Hematopoietic multipotent progenitor cell treated with erythropoietin and hydrocortisone succinate and interleukin-3 and kit ligand, for 17 days (in vitro differentiated cells): ENCODE measurements around the gene RAB7B.
"Not testable (repeated sequence)": the region's sequence is repeated elsewhere in the genome, so short reads cannot be mapped to it uniquely, and the experiment has no call there.

Experiments
- DNase-seq: peaks from one replicate; pipeline ENCODE4 v3.0.0-alpha.2; 2015; ENCODE audit warnings: low spot score

RAB7B gene, protein sequence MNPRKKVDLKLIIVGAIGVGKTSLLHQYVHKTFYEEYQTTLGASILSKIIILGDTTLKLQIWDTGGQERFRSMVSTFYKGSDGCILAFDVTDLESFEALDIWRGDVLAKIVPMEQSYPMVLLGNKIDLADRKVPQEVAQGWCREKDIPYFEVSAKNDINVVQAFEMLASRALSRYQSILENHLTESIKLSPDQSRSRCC

DNA sequence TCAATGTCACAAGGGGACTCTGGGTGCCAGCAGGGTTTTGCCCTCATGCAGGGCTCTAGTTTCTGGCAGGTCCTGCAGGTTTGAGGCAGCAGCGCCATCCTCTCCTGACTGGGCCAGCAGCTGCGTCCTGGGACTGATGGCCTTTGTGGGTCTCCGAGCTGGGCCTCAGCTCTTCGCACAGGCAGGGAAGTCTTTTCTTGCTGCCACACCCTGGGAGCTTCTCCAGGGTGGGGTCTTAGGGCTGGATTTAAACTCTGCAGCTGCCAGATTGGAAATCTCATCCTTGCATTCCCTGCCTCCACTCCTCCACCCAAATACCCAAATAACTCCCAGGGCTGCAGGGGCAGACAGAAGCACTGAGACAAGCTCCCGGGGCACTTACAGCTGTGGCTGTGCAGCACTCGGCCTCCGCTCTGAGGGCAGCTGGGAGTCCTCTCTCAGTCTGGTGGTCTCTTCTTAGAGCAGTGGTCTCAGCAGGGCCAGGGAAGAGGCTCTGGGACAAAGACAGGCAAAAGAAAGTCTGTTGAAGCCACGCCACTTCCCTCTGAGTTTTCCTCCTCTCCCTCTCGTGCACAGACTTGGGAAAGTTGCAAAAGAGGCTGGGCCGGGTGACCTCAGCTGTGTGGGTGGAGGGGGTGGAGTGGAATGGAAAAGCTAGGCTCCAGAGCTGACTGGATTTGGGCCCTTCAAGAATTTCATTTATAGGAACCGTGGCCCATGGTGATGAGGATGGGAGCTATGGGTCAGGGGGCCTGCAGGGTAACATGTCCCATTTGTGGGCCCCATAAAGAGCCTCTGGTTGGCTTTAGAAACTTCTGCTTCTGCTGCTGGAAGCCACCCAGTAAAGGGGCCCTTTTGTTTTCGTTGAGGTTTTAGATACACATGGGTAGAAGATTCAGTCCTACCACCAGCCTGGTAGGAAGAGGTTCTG is at the start of gene RAB7B:
TSS of gene RAB7B (minus strand) at position 525 of the 931 bp plus-strand sequence. CDS start 9,260 bp downstream, outside the sequence.
- no peak for DNase-seq

DNA sequence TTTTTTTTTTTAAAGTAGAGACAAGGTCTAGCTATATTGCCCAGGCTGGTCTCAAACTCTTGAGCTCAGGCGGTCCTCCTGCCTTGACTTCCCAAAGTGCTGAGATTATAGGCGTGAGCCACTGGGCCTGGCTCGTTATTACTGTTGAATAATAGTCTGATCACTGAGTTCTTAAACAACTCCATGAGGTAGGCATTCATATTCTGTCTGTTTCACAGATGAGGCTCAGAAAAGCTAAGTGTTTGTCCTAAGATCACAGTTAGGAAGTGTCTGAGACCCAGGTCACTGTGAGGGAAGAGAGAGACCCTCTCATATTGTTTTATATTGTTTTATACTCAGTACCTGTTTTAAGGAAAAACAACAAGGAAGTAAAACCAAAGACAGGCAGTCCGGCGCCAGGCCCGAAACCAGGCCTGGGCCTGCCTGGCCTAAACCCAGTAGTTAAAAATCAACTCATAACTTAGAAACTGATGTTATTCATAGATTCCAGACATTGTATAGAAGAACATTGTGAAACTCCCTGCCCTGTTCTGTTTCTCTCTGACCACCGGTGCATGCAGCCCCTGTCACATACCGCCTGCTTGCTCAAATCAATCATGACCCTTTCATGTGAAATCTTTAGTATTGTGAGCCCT is 49.2 kb upstream of the RAB7B start:
- DNase-seq = not testable (repeated sequence)

DNA sequence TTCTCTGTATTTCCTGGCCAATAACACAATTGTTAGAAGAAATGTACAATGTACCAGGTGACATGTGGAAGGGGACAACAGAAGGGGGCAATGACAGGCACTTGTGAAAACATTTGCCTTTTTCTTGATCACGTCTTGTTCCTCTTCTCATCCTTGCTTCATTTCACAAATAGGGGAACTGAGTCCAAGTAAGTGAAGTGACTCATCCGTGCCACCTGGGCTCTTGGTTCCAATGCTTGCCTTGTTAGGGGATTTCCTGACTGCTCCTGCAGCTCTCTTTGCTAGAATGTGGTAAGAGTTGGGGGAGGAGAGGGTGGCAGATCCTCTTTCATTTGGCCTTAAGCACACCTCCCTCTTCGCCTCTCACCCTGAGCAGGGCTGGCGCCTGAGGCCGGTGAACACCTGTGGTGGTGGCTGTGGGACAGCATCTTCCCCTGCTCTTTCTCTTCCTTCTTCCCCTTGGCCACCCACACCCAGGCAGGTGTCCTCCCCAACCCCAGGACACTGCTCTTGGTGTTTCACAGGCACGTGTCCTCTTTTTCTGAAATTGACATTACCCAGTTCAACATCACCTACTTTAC is 47.5 kb upstream of the RAB7B start:
- no peak for DNase-seq

DNA sequence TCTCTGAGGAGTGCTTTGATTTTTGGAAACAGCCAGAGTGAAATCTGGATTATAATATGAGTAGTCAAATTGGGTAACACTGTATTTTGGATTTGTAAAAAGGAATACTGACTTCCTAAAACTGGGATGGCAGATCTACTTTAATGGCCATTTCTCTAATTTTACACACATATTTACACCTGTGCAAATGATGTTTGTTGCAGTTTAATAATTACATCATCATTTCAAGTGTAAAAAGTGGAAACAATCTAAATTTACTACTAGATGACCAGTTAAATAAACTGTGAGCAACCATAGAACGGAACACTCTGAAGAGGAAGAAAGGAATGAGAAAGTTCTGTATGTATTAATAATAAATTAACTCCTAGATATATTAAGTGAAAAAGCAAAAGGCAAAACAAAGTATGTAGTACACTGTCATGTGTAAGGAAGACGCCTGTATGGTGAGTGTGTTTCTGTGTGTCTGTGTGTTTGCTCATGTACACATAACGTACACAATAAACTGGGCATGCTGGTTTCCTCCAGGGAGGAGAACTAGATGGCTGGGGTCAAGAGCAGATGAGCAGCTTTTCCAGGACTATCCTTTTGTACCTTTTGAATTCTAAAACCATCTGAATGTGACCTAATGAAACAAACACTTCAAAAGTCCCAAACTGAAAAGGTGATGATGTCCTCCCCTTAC is 46.9 kb upstream of the RAB7B start:
- no peak for DNase-seq

DNA sequence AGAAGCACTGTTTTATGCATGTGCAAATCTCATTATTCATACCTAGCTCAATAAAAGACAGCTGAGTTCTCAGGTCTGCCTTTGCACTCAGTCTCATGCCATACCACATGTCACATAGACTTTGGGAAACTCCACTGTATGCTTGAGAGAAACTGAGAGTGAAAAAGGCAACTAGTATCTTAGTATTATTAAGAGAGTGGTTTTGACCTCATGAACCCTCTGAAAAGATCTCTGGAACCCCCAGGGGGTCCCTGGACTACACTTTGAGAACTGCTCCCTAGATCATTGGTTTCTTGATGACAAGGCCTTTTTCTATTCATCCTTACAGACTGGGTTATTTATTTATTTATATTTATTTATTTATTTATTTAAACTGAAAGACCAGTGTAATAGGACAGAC is 46.1 kb upstream of the RAB7B start:
- DNase-seq = no peak

DNA sequence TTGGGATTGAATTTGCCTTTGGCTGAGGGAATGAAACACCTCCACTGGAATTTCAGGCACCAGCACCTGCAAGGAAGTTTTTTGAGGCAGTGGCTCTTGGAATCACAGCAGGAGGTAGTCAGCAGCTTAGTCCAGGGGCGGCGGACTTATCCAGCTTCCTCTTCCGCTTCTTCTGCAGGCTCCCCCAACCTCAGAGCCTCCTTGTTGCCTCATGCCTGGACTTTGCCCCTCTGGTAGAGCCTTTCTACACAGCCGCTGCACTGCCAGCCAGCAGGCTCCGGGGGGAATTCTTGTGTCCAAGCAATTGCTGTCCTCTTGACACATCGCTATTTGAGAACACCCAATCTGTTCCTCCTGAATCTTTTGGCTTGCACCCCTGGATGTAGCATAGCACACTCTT is 45.4 kb upstream of the RAB7B start:
- no peak for DNase-seq

DNA sequence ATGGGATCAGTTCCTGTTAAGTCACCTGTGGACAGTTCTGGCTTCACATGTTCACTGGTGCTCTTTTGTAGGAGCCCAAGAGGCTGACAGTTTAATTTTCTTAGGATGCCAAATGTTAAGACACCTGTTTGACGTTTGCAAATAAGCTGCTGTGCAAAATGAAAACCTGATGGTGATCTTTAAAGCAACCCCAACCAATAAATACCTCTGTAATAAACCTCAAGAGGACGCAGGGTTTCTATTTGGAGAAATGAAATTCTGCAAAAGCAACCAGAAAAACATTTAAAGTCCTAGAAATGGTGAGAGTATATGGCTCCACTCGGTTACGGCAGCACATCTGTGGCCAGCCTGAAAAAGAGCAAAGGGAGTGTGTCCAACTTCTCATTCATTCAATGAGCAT is 44.1 kb upstream of the RAB7B start:
- no peak for DNase-seq

DNA sequence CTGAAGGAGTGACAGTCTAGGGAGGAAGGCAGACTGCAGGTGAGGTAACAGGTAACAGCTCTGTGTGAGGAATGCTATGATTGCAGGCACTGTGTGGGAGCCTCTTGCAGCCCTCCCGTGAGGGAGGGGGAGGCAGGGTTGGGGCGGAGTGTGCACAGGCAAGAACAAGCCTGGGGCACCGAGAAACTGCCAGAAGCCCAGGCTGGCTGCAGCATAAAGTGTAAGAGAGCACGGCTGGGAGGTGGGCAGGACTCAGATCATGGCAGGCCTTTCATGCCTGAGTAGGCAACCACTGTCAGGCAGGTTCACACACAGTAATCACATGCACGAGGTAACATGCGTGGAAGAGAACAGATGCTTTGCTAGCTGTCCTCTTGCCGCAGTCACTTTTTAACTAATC is 38.4 kb upstream of the RAB7B start:
- no peak for DNase-seq

DNA sequence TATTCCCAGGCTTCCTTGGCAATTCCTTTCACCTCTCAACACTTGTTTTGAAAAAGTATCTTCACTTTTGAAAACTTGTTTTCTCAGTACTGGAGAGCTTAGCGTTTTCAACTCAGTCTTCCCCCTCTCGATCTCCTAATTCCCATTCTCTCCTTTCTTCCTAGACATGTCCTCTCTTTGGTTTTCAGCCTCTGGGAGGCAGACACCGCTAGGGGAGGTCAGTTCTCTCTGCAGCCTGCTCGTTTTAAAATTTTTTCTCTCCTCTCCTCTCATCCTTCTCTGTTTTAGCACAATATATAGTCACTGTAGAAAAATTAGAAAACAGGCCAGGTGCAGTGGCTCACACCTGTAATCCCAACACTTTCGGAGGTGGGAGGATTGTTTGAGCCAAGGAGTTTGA is 37.1 kb upstream of the RAB7B start:
- no peak for DNase-seq

DNA sequence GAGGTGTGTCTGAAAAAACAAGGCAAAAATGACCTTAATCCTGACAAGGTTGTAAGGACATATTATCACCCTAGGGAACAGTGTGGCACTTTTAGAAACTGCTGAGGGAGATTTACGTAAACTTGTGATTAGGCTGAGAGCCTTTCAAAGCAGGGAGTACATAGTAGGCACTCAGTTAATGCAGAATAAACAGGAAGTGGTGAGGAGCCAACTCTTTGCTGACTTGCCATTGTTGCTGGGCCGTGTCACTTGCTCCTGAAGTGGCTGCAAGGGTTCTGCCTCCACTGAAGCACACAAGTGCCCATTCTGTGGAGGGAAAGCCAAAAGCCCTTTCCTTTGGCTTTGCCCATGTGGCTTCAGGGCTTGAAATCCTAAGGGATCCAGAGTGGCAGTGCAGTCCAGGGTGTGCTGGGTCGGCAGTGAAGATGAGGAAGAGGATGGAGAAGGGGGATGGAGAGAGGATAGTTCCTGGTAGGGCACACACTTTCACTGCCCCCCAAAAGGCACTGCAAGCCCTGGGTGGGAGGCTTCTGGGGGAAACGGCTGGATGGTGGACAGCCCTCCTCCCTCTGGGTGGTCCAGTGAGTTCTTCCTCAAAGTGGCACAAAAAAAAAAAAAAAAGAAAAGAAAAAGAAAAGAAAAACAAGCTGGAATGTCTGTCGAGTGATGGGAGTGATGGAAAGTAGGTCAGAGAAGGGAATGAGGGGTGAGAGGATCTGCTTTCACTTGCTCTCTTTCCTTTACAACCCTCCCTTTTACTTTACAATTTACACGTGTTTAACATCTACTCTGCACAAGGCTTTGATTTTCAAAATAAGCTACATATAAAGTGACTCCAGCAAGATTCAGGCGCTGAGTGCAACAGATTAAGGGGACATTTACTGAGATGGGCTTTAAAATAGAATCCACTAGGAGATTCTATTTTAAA is 36.1 kb upstream of the RAB7B start:
- DNase-seq = no peak

DNA sequence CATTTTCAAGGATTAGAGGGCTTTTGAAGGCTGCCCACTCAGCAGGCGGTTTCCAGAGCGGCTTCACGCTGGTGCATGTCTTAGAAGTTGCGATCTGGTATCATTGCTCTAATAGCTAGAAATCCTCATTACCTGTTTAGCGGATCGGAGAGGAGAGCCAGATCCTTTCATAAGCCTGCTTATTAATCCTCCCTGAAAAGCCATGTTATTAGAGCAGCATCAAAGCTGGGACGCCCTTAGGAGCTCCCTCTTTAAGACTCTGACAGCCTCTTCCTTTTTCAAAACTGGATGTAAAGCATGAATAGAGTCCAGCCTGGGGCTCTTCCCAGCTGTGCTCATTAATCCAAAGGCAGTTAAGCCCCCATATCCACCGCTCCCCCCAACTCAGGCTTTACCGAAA is 34.4 kb upstream of the RAB7B start:
- DNase-seq = no peak

DNA sequence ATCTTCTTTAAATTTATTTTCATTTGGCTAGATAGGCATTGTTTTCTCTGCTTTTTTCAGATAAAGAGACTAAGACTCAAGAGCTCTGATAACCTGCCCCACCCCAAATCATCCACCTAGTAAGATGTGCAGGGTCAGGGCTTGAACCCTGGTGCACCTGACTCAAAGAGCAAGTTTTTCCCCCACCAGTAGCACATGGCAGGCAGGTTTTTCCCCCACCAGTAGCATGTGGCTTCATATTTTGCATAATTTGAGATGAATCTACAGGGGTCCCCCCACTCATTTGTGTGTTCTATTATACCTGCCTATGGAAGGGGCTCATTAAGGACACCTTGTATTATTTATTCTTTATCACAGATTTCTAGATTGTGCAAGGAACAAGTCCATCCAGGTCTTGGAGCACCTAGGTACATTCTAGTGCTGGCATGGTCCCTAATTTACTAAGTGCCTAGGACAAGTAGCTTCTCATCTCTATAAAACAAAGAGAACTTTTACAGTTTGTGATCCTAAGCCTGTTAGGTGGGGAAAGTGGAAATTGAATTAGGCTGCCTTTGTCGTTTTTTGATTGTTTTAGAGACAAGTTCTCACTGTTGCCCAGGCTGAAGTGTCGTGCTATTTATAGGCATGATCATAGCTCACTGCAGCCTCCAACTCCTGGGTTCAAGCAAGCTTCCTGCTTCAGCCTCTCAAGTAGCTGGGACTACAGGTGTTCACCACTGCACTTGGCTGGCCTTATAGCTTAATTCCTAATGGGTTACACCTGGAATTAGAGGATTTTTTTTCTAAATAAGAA is 33.7 kb upstream of the RAB7B start:
- DNase-seq = no peak

DNA sequence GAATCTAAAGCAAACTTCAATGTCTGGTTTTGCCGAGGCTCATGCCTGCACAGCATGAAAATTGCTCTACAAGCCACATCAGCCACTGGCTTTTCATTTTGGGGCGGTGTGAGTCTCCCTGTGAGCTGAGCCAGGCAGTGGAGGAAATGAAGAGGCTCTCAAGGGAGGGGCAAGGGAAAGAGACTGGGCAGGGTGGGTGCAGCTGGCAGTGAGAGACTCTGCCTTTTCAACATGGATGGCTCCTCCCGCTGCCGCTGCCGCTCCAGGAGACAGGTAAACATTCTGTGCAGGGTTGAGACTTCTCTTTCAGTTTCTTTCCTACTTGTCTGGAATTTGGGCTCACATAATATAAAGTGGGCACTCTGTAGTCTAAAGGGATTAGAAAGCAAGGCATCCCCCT is 31.8 kb upstream of the RAB7B start:
- DNase-seq = no peak

DNA sequence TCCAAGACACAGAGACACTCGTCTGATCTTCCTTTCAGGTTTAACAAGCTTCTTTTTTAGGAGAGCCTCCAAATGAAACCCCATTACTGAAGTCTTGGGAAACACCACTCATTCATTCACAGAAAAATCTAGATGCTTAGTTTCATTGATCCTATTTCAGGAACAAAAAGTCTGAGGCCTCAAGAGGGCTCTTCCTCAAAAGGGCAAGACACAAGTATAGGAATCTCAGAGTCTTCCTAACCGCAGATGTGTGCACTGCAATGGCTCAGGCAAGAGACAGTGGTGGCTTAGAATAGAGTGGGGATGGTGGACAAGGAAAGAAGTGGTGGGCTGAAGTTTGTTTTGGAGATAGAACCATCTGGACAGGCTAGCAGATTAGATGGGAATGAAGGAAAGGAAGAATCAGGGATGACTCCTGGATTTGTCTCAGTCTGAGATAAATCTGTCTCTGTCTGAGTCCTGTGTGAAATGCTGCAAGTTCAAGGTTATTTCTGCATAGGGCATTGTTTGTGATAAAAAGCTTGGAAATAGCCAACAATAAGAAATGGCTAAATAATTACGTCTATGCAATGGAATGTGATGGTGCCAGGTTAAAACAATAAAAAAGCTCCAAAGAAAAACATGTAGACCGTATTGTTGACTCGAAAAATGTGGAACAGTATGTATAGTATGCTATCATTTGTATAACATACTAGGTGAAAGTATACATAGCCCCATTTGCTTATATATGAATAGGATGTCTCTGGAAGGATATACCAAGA is 29.4 kb upstream of the RAB7B start:
- DNase-seq = no peak

DNA sequence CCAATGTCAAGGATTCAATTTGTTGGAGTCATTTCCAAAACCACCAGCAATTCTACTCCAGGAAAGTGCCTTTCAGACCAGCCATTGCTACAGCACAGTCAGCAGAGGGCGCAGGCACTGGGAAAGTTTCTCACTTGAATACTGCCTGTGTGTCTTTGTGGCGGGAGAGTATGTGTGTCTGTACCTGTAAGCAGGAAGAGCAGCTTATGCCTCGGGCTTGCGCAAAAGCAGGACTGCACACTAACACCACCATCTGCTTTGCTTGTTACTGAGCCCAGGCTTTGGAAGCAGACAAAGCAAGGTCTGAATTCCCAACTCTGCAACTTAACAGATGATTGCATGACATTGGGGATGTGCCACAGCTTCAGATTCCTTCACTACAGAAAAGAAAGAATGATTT is 27.5 kb upstream of the RAB7B start:
- peak; percentile 58 for DNase-seq

DNA sequence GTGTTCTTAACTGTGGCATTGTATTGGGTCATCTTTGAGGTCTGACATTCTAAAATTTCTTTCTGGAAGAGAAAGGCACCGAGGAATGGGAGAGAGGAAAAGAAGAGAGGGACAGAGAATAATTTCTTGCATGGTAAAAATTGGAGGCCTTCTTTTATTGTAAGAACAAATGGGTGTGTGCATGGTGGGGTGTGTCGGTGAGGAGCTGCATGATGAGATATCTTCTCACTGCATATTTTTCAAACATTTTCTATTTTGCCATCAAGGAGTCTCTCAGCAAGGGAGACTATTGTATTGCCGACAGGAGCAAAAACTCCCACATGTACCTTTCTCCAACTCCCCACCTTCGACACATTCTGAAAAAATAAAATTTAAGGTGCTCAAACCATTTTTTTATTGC is 27.0 kb upstream of the RAB7B start:
- no peak for DNase-seq

DNA sequence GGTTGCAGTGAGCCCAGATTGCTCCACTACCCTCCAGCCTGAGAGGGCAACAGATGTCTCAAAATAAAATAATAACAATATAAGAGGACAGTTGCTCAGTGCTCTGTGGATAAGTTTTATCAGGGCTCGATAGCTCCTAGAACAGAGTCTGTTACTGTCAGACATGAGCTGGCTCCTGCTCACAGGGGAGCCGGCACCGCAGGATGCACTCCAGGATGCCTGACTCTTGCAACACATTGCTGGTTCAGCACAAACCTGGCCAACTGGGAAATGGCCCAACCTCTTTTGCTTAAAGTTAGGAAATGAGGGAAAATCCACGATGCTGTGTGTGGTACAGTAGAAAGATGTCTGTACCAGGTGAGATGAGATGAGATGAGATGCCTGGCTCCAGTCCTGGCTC is 26.3 kb upstream of the RAB7B start:
- no peak for DNase-seq

DNA sequence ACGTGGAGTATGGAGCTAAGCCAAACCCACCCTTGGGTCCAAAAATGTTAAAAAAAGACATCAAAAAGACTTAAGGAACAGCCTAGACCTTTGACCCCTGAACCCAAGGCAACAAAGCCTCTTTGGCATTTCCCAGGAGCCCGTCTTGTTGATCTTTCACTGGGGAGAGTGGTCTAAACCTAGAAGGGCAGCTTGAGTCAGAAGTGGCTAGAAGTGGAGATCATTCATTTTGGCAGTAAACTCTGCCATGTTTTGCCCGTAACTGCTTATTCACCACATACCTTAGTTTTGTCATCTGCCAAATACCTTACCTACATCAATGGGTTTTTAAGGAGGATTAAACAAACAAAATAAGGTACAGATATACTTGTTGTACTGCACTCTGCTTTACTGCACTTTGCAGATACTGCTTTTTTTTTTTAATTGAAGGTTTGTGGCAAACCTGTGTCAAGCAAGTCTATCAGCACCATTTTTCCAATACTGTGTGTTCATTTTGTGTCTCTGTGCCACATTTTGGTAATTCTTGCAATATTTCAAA is 22.2 kb upstream of the RAB7B start:
- DNase-seq = no peak

DNA sequence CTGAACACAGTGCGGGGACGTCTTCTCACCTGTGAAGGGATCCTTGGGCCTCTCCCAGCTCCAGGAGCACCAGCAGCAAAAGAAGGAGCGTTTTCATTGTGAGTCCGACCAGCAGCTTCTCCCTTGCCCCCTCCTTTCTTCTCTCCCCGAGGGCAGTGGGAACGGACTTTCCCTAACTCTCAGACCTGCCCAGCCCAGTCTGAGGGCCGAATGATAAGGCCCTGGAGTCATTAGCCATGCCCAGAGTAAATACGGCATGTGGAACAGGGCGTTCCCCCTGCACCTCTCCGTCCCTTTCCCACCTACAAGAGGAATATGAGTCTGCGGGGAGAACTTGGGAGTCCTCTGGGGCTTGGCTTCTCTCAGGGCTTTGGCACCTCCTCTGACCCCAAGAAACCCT is 20.5 kb upstream of the RAB7B start, which contains the start of gene CTSE:
TSS of gene CTSE (minus strand) at position 201 of the 400 bp plus-strand sequence. CDS start at position 97, 104 bp downstream.
- peak; percentile 49 for DNase-seq
